HK-2 (cell line): ENCODE results near the gene HIF1A.
"Not testable (repeated sequence)": the region's sequence is repeated elsewhere in the genome, so short reads cannot be mapped to it uniquely, and the experiment has no call there.

ENCODE experiments used
- DNase-seq: peaks from one replicate; pipeline ENCODE4 v3.0.0-alpha.2; 2018; ENCODE audit not compliant: unreplicated experiment

The HIF1A gene

DNA sequence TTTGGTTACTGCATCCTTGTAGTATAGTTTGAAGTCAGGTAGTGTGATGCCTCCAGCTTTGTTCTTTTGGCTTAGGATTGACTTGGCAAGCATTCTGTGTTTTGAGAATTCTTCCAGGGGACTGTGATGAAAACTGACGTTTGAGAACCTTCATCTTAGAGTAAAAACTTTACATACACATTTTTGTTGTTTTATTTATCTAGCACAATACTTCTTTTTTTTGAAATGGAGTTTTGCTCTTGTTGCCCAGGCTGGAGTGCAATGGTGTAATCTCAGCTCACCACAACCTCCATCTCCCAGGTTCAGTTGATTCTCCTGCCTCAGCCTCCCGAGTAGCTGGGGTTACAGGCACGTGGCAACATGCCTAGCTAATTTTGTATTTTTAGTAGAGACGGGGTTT lies 13.4 kb downstream of the HIF1A start:
- DNase-seq, result not testable (repeated sequence)

DNA sequence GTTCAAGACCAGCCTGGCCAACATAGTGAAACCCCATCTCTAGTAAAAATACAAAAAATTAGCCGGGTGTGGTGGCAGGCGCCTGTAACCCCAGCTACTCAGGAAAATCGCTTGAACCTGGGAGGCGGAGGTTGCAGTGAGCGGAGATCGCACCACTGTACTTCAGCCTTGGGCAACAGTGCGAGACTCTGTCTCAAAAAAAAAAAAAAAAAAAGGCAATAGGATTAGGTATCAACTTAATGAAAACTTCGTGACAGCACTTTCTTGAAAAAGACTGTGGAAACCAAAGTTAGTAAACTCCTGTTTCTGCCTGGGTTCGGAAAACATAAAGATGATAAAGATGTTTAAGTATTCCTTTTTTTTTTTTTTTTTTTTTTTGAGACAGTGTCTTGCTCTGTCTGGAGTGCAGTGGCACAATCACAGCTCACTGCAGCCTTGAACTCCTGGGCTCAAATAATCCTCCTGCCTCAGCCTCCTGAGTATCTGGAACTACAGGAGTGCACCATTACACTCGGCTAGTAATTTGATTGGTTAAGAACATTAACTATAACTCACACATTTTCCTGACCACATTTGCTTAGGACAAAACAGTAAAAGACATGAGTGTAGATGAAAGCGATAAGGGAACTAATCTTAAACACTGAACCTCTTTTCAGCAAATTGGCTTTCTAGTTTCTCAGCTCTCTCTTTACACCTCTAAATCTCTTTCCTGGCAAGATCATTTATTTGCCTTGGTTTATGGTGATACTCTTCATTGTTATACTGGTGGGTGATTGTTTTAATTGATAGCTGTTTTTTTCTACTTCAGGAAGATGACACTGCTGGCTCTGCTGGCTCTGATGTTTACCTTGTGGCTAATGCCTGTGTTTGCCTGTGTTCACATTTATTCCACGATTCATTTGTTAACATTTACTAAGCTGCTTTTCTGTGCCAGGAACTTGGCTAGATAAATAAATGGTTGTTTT lies 15.8 kb downstream of the HIF1A start:
- DNase-seq, result no peak

DNA sequence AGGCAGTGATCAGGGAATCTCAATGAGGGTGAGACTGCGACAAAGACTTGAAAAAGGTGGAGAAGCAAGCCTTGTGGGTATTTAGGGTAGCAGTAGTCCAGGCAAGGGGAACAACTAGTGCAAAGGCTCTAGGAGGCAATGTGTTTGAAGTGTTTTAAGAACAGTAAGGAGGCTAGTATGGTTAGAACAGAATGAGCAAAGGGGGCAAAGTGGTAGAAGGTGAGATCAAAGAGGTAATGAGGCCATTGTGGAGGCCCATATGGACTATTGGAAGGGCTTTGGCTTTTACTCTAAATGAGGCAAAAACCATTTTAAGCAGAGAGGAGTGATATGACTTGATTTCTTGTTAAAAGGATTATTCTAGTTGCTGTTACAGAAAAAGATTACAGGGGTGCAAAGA lies 16.8 kb downstream of the HIF1A start:
- no peak for DNase-seq

DNA sequence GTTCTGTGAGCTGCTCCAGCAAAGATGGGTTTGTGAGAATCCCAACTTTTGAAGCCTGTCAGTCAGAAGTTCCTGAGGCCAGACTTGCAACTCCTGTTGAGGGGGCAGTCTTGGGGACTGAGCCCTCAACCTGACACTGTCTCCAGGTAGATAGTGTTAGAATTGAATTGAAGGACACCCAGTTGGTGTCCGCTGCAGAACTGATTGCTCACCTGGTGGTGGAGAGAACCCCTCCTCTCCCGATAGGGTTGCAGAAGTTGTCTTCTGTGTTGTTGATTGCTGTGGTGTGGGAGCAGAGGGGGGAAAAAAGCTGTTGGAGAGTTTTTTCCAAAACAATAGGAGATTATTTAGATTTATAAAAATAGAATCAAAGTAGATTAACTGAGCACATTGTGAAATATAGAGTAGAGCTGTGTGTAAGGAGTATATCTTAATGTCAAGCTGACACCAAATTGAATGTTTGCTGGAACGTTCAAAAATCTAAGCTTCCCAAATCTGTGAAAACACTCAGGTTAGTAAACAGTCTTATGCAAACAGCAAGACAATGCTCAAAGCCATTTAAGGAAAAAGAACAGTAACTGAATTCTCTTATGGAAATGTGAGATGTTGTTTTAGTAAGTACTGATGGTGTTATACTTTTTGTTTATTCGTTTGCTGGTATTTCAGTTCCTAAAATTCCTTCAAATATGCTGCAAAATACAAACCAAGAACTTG lies 18.6 kb downstream of the HIF1A start:
- no peak for DNase-seq

DNA sequence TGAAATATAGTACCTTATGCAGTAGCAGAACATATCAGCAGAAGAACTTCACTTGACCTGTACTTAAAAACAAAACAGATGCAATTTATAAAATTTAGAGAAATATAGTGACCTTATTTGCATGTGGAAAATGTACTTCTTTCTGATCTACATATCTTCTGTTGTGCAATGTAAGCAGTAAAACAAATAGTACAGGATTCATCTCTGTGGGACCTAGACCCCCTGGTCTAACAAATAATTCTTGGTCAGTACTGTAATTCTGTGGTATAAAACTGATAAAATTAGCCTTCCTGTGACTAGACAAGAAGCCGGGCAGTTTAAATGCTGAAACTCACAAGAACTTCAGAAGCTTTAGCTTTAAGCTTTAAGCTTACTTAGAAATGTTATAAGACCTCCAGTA lies 21.6 kb downstream of the HIF1A start:
- no peak for DNase-seq

DNA sequence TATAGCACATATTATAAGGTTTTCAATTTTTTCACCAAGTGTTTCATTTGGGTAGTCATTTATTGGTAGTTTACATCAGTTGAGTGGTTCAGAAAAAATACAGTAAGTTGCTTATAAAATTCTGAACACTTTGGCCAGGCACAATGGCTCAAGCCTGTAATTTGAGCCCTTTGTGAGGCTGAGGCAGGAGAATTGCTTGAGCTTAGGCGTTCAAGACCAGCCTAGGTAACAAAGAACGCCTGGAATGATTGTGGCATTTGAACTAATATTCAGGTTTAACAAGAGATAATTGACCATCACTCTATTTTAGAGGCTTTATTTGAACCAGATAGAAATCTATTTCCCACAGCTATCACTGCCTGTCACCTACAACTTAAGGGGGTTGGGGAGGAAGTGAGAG lies 22.7 kb downstream of the HIF1A start:
- no peak for DNase-seq

DNA sequence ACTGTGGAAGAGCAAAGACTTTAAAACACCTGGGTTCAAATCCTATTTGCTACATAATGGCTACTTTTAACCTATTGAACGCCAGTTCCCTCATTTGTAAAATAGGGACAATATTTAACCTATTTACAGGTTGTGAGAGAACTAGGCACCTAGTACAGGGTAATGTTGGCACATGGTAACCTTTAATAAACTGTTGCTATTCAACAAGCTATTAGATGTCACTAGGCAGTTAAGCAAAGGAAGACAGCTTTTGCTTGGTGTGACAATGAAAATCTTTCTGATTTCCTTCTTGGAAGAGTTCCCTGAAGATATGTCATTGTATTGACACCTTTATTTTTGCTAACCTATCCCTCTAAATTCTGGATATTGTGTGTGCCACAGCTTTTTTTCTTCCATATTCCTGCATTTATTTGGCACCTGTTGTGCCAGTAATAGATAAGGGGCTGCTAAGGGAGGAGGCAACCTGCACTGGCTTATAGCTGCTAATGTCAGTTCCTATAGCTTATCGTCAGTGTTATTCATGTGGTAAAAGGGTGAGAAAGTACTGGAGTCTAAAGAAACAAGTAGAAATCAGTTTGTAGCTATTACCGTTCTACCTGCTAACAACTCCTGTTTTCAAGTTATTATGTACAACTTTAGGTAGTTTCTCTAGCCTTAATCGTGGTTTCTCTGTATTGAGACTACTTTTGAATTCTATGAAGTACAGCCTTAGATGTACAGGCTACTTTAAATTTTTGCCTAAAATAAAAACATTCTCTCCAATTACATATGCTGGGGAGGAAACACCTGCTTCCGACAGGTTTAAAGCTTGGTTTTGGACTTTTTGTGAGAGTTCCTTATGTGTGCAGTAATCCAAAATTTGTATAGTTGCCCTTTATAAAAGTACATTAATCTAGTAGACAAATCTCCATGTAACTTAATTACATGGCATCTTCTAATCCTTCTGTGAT lies 24.3 kb downstream of the HIF1A start:
- DNase-seq, result no peak

DNA sequence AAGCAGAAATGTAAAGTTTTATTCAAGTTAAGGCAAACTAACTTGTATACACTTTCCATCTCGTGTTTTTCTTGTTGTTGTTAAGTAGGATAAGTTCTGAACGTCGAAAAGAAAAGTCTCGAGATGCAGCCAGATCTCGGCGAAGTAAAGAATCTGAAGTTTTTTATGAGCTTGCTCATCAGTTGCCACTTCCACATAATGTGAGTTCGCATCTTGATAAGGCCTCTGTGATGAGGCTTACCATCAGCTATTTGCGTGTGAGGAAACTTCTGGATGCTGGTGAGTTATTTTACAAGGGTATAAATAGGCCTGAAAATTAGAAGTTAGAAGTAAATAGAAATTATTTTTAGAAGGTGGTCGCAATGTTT lies 25.0 kb downstream of the HIF1A start:
- DNase-seq, result no peak

DNA sequence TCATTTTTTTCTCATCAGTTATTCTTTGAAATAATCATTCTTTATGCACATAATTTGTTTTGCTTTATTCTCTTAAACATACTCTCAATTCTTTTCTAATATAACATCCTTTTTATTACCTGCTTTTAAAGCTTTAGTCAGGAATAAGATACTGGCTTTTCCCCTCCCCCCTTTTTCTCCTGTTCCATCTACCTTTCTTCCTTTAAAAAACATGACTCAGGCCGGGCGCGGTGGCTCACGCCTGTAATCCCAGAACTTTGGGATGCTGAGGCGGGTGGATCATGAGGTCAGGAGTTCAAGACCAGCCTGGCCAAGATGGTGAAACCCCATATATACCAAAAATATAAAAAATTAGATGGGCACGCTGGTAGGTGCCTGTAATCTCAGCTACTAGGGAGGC lies 25.4 kb downstream of the HIF1A start:
- no peak for DNase-seq

DNA sequence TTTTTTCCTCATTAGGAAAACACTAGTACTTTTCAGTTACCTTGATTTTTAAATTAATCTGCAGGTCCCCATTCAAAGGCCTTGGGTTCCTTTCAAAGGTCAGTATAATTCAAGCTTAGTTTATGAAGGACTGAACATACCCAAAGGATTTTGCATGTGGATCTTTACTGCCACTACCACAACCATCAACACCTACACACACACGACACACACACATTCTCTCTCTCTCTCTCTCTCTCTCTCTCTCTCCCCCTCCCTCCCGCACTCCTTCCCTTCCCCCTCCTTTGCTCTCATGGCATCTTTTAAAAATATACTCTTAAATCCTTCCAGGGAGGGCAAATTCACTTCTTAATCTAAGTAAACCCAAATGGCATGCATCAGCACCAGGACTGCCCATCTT lies 28.8 kb downstream of the HIF1A start:
- no peak for DNase-seq

DNA sequence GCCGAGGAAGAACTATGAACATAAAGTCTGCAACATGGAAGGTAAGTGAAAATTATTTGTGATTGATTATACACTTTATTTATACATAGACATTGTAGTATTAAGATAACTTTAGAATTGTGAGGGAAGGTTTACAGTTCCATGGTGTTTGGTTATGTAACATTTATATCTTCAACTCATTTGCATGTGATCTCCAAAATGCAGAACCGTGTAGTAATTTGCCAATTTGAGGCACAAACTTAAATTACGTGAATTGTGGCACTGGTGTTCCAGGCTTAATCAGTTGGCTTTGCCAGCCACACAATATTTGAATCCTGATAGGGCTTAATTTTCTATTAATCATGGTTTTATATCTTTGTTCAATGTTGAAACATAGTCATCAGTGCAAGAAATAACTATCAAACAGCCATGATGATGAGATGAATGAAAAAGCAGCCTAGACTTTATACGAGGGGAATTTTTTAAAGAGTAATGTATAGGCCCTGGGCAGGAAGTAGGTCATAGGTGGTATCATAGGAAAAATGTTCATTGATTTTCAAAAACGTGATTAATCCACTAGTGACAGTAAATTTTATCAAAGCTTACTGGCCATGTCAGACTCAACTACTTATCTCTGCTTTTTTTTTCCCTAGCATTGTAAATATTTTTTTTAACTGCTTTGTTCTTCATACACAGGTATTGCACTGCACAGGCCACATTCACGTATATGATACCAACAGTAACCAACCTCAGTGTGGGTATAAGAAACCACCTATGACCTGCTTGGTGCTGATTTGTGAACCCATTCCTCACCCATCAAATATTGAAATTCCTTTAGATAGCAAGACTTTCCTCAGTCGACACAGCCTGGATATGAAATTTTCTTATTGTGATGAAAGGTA lies 31.7 kb downstream of the HIF1A start:
- no peak for DNase-seq

DNA sequence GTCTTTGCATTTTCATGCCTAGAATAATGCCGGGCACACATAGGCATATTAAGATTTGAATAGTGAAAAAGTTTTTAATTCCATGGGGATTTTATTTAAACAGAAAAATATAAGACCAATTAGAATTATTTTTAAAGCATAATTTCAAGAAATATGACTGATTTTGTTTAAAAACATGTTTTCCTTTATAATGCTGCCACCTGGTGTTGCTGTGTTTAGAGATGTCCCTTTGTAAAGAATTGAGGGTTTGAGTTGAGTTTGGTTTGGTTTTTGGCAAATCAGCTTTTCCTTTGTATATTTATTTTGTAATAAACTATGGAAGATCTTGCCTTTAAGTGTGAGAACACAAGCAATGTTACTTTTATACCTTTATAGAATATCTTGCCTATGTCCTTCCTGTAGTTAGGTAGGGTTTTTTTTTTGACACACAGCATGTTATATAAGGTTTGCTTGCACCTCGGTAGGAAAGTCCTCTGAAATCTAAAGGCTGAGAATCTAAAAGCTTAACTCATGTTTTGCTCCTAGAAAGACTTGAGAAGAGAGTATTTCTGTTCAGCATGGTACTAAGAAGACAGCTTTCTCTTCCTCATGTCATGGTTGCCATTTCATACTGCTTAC lies 35.6 kb downstream of the HIF1A start:
- DNase-seq, result no peak

DNA sequence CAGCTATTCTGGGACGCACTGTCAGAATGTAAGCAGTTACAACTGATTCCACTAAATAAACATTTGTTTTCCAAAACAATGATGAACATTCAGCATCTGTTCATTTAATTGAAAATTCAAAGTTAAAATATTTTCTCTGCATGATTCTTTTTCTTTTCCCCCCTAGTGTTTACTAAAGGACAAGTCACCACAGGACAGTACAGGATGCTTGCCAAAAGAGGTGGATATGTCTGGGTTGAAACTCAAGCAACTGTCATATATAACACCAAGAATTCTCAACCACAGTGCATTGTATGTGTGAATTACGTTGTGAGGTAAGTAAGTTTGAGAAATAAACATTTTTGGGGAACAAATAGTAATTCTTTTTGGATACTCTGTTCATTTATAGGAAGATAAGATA lies 38.7 kb downstream of the HIF1A start:
- DNase-seq, result no peak

DNA sequence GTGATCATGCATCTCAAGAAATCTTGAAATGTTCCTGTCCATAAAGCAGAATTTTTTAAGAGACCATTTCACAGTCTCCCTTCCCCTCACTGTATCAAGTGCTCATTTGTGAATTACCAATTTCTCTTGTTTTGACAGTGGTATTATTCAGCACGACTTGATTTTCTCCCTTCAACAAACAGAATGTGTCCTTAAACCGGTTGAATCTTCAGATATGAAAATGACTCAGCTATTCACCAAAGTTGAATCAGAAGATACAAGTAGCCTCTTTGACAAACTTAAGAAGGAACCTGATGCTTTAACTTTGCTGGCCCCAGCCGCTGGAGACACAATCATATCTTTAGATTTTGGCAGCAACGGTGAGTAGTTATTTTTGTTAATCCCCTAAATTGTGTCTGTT lies 41.4 kb downstream of the HIF1A start:
- no peak for DNase-seq

DNA sequence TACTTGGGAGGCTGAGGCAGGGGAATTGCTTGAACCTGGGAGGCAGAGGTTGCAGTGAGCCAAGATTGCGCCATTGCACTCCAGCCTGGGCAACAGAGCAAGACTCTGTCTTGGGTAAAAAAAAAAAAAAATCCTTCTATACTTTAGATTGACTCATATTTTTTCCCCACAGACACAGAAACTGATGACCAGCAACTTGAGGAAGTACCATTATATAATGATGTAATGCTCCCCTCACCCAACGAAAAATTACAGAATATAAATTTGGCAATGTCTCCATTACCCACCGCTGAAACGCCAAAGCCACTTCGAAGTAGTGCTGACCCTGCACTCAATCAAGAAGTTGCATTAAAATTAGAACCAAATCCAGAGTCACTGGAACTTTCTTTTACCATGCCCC lies 42.6 kb downstream of the HIF1A start:
- no peak for DNase-seq

DNA sequence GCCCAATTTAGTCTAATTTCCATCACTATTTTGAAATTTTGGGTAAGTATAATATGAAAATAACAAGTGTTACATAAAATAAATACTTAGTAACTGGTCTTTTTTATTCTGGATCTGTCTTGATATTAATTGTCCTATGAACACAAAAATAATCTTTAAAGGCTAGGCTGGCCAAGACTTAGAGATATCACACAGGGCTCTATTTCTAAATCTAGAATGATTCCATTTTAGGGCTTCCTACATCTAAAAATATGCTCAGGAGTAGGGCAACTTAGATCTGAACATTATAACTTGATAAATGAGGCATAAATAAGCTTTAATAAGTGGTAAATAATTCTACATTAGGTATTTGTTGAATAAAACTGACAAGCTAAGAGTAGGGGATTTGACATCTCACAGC lies 43.8 kb downstream of the HIF1A start:
- no peak for DNase-seq

DNA sequence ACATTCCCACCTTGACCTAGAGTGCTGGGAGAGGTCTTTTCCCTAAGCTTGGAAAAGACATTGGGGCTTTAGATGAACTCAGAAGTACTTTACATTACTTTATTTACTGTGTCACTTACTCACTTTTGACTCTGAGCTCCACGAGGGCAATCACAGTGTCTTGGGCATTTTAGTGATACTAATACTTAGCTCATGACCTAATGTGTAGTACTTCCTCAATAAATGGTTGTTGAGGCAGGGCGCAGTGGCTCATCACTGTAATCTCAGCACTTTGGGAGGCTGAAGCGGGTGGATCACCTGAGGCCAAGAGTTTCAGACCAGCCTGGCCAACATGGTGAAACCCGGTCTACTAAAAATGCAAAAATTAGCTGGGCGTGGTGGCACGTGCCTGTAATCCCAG lies 47.1 kb downstream of the HIF1A start:
- DNase-seq, result no peak

DNA sequence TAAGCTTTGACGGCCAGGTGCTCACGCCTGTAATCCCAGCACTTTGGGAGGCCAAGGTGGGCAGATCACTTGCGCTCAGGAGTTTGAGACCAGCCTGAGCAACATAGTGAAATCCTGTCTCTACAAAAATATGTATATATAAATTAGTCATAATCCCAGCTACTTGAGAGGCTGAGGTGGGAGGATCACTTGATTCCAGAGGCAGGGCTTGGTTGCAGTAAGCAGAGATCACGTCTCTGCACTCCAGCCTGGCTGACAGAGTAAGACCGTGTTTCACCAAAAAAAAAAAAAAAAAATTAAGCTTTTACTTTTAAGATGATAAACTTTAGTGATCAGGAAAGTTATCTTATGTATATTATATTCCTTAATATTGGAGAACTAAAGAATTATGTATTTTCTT lies 48.9 kb downstream of the HIF1A start:
- no peak for DNase-seq

DNA sequence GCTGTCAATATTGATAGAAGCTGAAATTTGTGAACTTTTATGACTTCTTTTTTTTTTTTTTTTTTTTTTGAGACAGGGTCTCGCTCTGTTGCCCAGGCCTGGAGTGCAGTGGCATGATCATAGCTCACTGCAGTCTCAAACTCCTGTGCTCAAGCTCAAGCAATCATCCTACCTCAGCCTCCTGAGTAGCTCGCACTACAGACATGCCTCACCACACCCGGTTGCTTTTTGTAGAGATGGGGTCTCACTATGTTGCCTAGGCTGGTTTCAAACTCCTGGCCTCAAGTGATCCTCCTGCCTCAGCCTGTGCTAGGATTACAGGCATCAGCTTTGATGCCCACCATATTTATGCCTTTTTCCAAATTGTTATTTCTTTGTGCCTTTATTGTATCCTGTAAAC lies 51.0 kb downstream of the HIF1A start:
- DNase-seq, result not testable (repeated sequence)

DNA sequence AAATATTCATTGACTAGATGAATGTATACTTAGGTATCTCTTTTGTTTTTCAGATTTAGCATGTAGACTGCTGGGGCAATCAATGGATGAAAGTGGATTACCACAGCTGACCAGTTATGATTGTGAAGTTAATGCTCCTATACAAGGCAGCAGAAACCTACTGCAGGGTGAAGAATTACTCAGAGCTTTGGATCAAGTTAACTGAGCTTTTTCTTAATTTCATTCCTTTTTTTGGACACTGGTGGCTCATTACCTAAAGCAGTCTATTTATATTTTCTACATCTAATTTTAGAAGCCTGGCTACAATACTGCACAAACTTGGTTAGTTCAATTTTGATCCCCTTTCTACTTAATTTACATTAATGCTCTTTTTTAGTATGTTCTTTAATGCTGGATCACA lies 51.6 kb downstream of the HIF1A start:
- no peak for DNase-seq

DNA sequence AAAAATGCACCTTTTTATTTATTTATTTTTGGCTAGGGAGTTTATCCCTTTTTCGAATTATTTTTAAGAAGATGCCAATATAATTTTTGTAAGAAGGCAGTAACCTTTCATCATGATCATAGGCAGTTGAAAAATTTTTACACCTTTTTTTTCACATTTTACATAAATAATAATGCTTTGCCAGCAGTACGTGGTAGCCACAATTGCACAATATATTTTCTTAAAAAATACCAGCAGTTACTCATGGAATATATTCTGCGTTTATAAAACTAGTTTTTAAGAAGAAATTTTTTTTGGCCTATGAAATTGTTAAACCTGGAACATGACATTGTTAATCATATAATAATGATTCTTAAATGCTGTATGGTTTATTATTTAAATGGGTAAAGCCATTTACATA lies 52.0 kb downstream of the HIF1A start:
- no peak for DNase-seq
